Dendritic cell treated with granulocyte-macrophage colony-stimulating factor and Interleukin-4, amounts not matched to agents 40 ng/mL and 50 ng/mL, for 4 days (primary cell): ENCODE measurements around the gene RBMS3.

Source experiments
- H3K27ac Mint-ChIP-seq: one replicate; pipeline ENCODE4 v1.8.0; 2022; ENCODE audit warnings: mild to moderate bottlenecking, mixed read lengths
- H3K27me3 Mint-ChIP-seq: one replicate; pipeline ENCODE4 v1.8.0; 2022; ENCODE audit warnings: mild to moderate bottlenecking, mixed read lengths
- H3K36me3 Mint-ChIP-seq: one replicate; pipeline ENCODE4 v1.8.0; 2022; ENCODE audit warnings: low read depth, mixed read lengths
- H3K4me1 Mint-ChIP-seq: one replicate; pipeline ENCODE4 v1.8.0; 2022; ENCODE audit warnings: low read depth, mixed read lengths
- H3K4me3 Mint-ChIP-seq: one replicate; pipeline ENCODE4 v1.8.0; 2022; ENCODE audit warnings: mild to moderate bottlenecking, moderate library complexity, mixed read lengths
- H3K9me3 Mint-ChIP-seq: one replicate; pipeline ENCODE4 v1.8.0; 2022; ENCODE audit warnings: mixed read lengths
- intact Hi-C: fragments of 100-400 bp; cut with micrococcal nuclease; formaldehyde crosslinking; loops from one replicate; pipeline ENCODE4 v1.15.0; 2022

Gene RBMS3

DNA sequence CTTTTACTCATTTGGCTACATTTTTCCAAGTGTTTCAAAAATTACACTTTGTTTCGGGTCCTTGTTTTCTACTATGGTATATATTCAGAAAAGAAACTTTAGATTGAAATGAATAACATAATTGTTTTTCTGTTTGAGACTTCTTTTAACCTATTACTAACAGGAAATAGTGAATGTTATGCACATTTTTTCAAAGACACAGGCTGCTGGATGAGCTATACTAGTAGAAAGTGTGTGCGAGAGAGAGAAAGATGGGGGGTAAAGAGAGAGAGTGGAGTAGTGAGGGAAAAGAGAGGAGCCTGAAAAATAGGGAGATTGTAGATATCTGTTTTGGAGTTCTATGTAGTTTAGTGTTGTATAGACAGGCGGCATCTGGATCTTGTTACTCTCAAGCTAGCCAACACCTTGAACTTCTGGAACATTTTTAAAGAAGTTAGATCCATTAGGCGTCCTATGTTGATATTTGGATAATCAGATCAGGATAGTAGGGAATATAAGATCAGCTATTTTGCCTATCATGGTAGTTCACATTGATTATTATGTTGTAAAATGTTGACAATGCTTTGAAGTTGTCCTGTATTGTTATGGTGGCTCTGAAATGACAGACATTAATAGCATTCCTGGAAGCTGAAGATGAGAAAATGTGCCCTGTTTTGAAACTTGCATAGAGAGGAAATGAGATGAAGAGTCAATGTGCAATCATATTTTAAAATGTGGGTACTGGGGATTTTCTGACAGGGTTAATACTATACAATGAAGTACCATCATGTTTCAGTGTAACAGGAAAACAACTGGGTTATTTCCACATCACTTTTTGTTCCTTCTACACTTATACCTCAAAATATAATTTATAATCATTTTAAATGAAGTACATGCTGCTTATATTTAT, 2.6 kb downstream of the RBMS3 start:
- intact Hi-C loops = no loop called here
- Mint-ChIP-seq H3K36me3 (no peaks in the 10 kb centered on the region), H3K9me3 (no peaks in the 10 kb centered on the region), H3K4me3 (no peak overlapping the region), H3K4me1 (peaks cover 18% of the 10 kb centered on the region), H3K27ac (no peak overlapping the region), H3K27me3 (peaks cover 18% of the 10 kb centered on the region)

DNA sequence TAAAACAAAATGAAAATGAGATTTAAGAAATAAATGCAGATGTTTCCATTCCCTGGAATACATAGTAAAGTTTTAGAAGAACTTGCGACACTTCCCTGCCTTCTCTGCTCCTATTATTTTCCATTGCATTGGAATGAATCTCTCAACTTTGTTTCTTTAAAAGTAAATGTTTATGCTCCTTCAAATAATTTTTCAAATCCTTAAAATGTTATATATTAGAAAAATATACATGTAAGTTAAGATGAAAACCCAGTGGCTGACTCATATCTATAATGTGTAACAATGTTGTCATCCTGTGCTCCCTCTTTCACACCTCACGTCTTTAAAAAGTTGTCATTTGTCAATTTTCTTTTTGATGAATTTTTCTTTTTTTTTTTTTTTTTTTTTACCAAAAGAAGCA, 3.6 kb downstream of the RBMS3 start:
- H3K4me1 Mint-ChIP-seq = peaks cover 18% of the 10 kb centered on the region
- H3K9me3 Mint-ChIP-seq = no peaks in the 10 kb centered on the region
- intact Hi-C loops = no loop called here
- no peaks in the 10 kb centered on the region for H3K36me3 Mint-ChIP-seq
- peaks cover 17% of the 10 kb centered on the region for H3K27me3 Mint-ChIP-seq
- no peak overlapping the region for H3K27ac Mint-ChIP-seq
- H3K4me3 Mint-ChIP-seq = no peak overlapping the region

- intact Hi-C loops = no loop called here
- Mint-ChIP-seq H3K27ac (no peak overlapping the region), H3K4me1 (peaks cover 16% of the 10 kb centered on the region), H3K27me3 (peaks cover 12% of the 10 kb centered on the region), H3K4me3 (no peak overlapping the region), H3K36me3 (no peaks in the 10 kb centered on the region), H3K9me3 (no peaks in the 10 kb centered on the region)
Measured at GRCh38 chr3:29285471-29286071, 4.7 kb downstream of the RBMS3 start.

DNA sequence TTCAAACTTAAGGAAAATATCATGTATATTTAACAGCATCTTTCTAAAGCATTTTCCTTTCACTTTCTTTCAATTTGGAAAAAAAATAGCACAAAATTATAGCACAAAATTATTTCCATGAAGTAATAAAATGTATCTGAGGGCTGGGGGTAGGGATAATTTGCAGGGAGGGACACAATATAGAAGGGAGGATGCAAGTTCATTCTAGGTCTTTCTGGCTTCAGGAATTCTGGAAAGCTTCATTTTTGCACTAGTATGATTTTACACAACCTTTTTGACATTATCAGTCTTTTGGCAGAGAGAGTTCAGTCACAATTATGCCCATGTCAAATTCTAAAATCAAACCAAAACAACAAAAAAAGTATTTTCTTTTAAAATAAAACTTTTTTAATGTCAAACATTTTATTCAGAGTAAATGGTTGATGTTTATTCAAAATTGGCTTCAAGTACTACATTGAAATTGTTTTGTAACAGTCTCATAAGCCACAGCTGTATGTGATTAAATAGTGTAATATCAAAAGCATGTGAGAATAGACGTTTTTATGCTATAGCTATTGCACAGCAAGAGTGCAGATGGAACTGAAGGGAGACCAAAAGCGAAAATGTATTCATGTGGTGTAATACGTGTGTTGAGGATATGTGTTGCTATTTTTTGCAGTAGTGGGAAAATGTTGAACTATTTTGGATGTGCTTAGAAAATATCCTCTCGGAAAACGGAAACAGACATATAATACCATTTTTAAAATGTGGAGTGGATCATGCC, 5.8 kb downstream of the RBMS3 start:
- Mint-ChIP-seq H3K27ac (no peak overlapping the region), H3K36me3 (no peaks in the 10 kb centered on the region), H3K27me3 (peaks cover 10% of the 10 kb centered on the region), H3K4me3 (no peak overlapping the region), H3K4me1 (peaks cover 5% of the 10 kb centered on the region), H3K9me3 (no peaks in the 10 kb centered on the region)
- intact Hi-C loops = no loop called here

DNA sequence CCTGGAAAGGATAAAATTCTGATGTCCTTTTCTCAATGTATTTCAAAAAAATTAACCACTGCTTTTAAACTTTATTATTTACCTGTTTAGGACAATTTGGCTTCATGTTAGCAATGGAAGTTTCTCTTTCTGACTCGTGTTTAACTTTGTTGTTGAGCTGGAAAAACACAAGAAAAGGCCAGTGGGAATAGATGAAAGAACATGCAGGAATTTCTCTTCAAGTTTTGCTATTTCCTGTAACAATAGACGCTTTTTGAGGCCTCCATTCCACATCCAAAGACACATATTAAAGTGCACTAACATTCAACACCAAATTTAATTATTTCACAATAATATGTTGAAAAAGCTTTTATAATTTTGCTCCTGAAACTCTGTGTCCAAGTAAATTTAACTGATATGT, 9.7 kb downstream of the RBMS3 start:
- intact Hi-C loops = no loop called here
- H3K9me3 Mint-ChIP-seq = no peaks in the 10 kb centered on the region
- H3K4me1 Mint-ChIP-seq = no peaks in the 10 kb centered on the region
- no peaks in the 10 kb centered on the region for H3K36me3 Mint-ChIP-seq
- H3K4me3 Mint-ChIP-seq = no peak overlapping the region
- peaks cover 4% of the 10 kb centered on the region for H3K27me3 Mint-ChIP-seq
- no peak overlapping the region for H3K27ac Mint-ChIP-seq

GRCh38 chr3:29291260-29291981, 10.6 kb downstream of the RBMS3 start:
- Mint-ChIP-seq H3K36me3 (no peaks in the 10 kb centered on the region), H3K9me3 (no peaks in the 10 kb centered on the region), H3K27ac (no peak overlapping the region), H3K27me3 (peaks cover 2% of the 10 kb centered on the region), H3K4me1 (no peaks in the 10 kb centered on the region), H3K4me3 (no peak overlapping the region)
- intact Hi-C loops = no loop called here

GRCh38 chr3:29291982-29292363, 11.1 kb downstream of the RBMS3 start:
- Mint-ChIP-seq H3K4me1 (no peaks in the 10 kb centered on the region), H3K36me3 (no peaks in the 10 kb centered on the region), H3K4me3 (no peak overlapping the region), H3K27me3 (no peaks in the 10 kb centered on the region), H3K27ac (no peak overlapping the region), H3K9me3 (no peaks in the 10 kb centered on the region)
- intact Hi-C loops = no loop called here

GRCh38 chr3:29293421-29293820, 12.6 kb downstream of the RBMS3 start:
- no peaks in the 10 kb centered on the region for H3K27me3 Mint-ChIP-seq
- H3K9me3 Mint-ChIP-seq = no peaks in the 10 kb centered on the region
- no peak overlapping the region for H3K27ac Mint-ChIP-seq
- H3K4me1 Mint-ChIP-seq = no peaks in the 10 kb centered on the region
- no peak overlapping the region for H3K4me3 Mint-ChIP-seq
- intact Hi-C loops = no loop called here
- H3K36me3 Mint-ChIP-seq = no peaks in the 10 kb centered on the region

DNA sequence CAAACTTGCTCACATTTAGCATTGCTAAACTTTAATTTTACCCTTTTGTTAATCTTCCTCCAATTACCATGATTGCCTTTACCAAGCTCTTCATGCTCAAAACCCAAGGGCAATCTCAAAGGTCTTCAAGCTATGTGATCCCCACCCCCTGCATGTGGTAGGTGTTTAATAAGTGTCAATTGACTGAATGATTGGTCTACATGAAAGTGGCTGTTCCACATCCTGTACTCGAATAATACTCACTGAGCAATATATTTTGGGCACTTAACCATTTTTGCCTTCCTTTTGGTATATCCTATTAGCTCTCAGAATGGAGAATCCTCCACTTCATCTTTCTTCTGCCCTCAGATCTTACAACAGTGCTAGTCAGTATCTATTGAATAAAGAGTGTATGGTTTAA, 17.1 kb downstream of the RBMS3 start:
- no peaks in the 10 kb centered on the region for H3K9me3 Mint-ChIP-seq

GRCh38 chr3:29301332-29302019, 20.6 kb downstream of the RBMS3 start:
- Mint-ChIP-seq H3K4me1 (no peaks in the 10 kb centered on the region), H3K27me3 (no peaks in the 10 kb centered on the region), H3K9me3 (peaks cover 11% of the 10 kb centered on the region), H3K27ac (no peak overlapping the region), H3K4me3 (no peak overlapping the region), H3K36me3 (no peaks in the 10 kb centered on the region)
- intact Hi-C loops = no loop called here

More for the DNA sequence above, 17.1 kb downstream of the RBMS3 start:
- Mint-ChIP-seq H3K4me1 (no peaks in the 10 kb centered on the region), H3K27me3 (no peaks in the 10 kb centered on the region), H3K27ac (no peak overlapping the region), H3K4me3 (no peak overlapping the region), H3K36me3 (no peaks in the 10 kb centered on the region)
- intact Hi-C loops = no loop called here

DNA sequence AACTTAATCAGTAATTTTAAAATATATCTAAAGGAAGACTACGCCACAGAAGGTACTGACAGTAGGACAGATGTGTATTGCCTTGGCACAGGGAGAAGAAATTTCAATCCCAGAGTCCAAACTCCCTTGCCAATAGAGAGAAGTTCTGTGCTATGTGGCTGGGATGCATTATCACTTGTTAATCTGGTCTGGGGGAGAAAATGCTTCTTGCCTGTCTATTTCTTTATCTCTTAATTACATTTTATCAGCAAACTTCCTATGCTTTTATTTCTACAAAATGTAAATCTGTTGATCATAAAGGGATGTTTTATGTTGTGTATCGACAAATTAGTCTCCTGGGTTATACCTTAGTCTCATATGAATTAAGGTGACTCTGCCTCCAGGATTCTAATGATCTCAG, 21.7 kb downstream of the RBMS3 start:
- H3K9me3 Mint-ChIP-seq = peaks cover 11% of the 10 kb centered on the region
- no peak overlapping the region for H3K27ac Mint-ChIP-seq
- H3K4me1 Mint-ChIP-seq = no peaks in the 10 kb centered on the region
- H3K36me3 Mint-ChIP-seq = no peaks in the 10 kb centered on the region
- H3K27me3 Mint-ChIP-seq = no peaks in the 10 kb centered on the region
- intact Hi-C loops = no loop called here
- no peak overlapping the region for H3K4me3 Mint-ChIP-seq

DNA sequence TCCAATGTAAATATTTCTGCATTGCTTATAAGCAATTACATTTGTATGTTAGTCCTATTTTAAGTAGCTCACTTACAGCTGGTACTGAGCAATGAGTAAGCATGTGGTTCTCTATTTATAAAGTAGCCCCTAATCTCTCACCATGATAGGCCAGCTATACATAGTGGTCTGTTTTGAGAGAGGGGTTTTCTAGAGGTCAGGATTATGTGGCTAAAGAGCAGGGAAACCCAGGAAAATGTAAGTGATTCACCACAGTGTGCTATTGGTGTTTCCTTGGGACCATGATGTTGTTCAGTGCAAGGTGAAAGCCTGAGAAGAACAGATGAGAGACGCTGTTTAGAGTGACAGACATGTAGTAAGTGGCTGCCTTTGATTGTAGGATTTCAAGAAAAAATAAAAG, 26.4 kb downstream of the RBMS3 start:
- Mint-ChIP-seq H3K27me3 (no peaks in the 10 kb centered on the region), H3K27ac (no peak overlapping the region), H3K4me1 (no peaks in the 10 kb centered on the region), H3K9me3 (peaks cover 11% of the 10 kb centered on the region), H3K4me3 (no peak overlapping the region), H3K36me3 (no peaks in the 10 kb centered on the region)
- intact Hi-C loops = no loop called here

- Mint-ChIP-seq H3K4me3 (no peak overlapping the region), H3K4me1 (no peaks in the 10 kb centered on the region), H3K27ac (no peak overlapping the region), H3K9me3 (no peaks in the 10 kb centered on the region), H3K36me3 (no peaks in the 10 kb centered on the region), H3K27me3 (no peaks in the 10 kb centered on the region)
- intact Hi-C loops = no loop called here
Measured at GRCh38 chr3:29310865-29311264, 30.0 kb downstream of the RBMS3 start.
